Panc1 (cell line): ENCODE results near the gene WNT10A. TPM values are rescaled to one million over a fixed set of nuclear protein-coding genes. Genes with fewer than 3 reads are reported as not detected.

Experiments
- ATAC-seq: fragments of 200-7000 bp; cut with Tn5 transposase; 2 replicates; pipeline ENCODE4 v1.9.1; 2020; ENCODE audit warnings: mild to moderate bottlenecking, moderate library complexity
- BruUV-seq: library from RNA; stranded (reverse); fragments of 400-500 nt; replicated peaks from 2 replicates; lab custom pipeline; 2021; lab: Mats Ljungman, UMichigan
- CTCF ChIA-PET: fragments of 300-600 bp; sonication (Branson Sonifier 250); formaldehyde crosslinking; loops from one replicate; lab custom pipeline; 2022; ENCODE audit warnings: antibody characterized with exemption; lab: Charles Lee
- POLR2A ChIA-PET: fragments of 300-600 bp; sonication (Branson Sonifier 250); formaldehyde crosslinking; loops from one replicate; lab custom pipeline; 2022; ENCODE audit warnings: antibody characterized with exemption; lab: Charles Lee
- DNase-seq: peaks from one replicate; pipeline ENCODE4 v3.0.0-alpha.2; 2010; ENCODE audit warnings: low read depth, low spot score
- H3K27ac ChIP-seq: 2 replicates; pipeline ENCODE4 v1.5.1; 2011; ENCODE audit warnings: mild to moderate bottlenecking, low read length, inconsistent platforms
- H3K27me3 ChIP-seq: fragments of 200-500 bp; sonication (Bioruptor generic); 2 replicates; pipeline ENCODE4 v1.6.0; 2014; ENCODE audit warnings: low read length, inconsistent platforms; ENCODE audit not compliant: control insufficient read depth, insufficient read depth
- H3K36me3 ChIP-seq: fragments of 200-500 bp; sonication (Bioruptor generic); 2 replicates; pipeline ENCODE4 v1.5.1; 2014; ENCODE audit warnings: inconsistent platforms, mild to moderate bottlenecking, low read length, moderate library complexity; ENCODE audit not compliant: control insufficient read depth, insufficient read depth
- H3K4me1 ChIP-seq: 2 replicates; pipeline ENCODE4 v1.5.1; 2011; ENCODE audit warnings: inconsistent platforms, mild to moderate bottlenecking, low read length, moderate library complexity; ENCODE audit not compliant: control insufficient read depth, insufficient read depth
- H3K4me3 ChIP-seq, 2 experiments: 2 replicates each; pipeline ENCODE4 v1.5.1; 2011 to 2012; ENCODE audit warnings: low read depth in 2 of 2, low read length in 2 of 2, mild to moderate bottlenecking in 2 of 2, inconsistent platforms in 1 of 2, moderate library complexity in 1 of 2
- H3K9me3 ChIP-seq: fragments of 200-500 bp; sonication (Bioruptor generic); 2 replicates; pipeline ENCODE4 v1.5.1; 2014; ENCODE audit warnings: low read depth, mild to moderate bottlenecking, inconsistent platforms, low read length, moderate library complexity; ENCODE audit not compliant: control insufficient read depth, insufficient read depth
- POLR2AphosphoS5 ChIP-seq: IDR thresholded peaks from 2 replicates; pipeline ENCODE4 v1.6.1; 2012; ENCODE audit warnings: mild to moderate bottlenecking, low read depth, low read length, moderate library complexity
- SIN3A ChIP-seq: IDR thresholded peaks from 2 replicates; pipeline ENCODE4 v1.6.1; 2012; ENCODE audit warnings: low read depth, mild to moderate bottlenecking, low read length, moderate library complexity, borderline replicate concordance; ENCODE audit not compliant: insufficient read depth
- TCF7L2 ChIP-seq: IDR thresholded peaks from 2 replicates; pipeline ENCODE4 v1.6.1; 2011; ENCODE audit warnings: mild to moderate bottlenecking, low read depth, low read length, inconsistent platforms
- in situ Hi-C: cut with HindIII; loops from 2 replicates; pipeline ENCODE4 v1.10.0; 2016; ENCODE audit warnings: low sequenced_read_pairs, low pct_unique_long_range_greater_than_20kb
- intact Hi-C: fragments of 100-400 bp; cut with micrococcal nuclease; formaldehyde crosslinking; loops from one replicate; pipeline ENCODE4 v1.10.0; 2022; ENCODE audit not compliant: unreplicated experiment
- total RNA-seq: library from RNA; stranded (reverse); gene quantifications from one replicate; pipeline ENCODE4 v1.2.1, GENCODE V29; 2021; ENCODE audit not compliant: unreplicated experiment
- TF ChIP-seq, protein P1 (sequence below), 2 experiments: IDR thresholded peaks; 2 replicates each; pipeline ENCODE4 v1.6.1; 2011 to 2012; ENCODE audit warnings: low read depth in 2 of 2, control low read depth in 1 of 2, low read length in 1 of 2, mild to moderate bottlenecking in 1 of 2, moderate library complexity in 1 of 2; ENCODE audit not compliant: insufficient read depth in 1 of 2
- TF ChIP-seq, protein P2 (sequence below): fragments of 450-650 bp; IDR thresholded peaks from 2 replicates; pipeline ENCODE4 v1.5.1; 2017; ENCODE audit warnings: mild to moderate bottlenecking

Gene WNT10A
- total RNA-seq, 1 experiment from 2014 or later: 9.2 TPM

DNA sequence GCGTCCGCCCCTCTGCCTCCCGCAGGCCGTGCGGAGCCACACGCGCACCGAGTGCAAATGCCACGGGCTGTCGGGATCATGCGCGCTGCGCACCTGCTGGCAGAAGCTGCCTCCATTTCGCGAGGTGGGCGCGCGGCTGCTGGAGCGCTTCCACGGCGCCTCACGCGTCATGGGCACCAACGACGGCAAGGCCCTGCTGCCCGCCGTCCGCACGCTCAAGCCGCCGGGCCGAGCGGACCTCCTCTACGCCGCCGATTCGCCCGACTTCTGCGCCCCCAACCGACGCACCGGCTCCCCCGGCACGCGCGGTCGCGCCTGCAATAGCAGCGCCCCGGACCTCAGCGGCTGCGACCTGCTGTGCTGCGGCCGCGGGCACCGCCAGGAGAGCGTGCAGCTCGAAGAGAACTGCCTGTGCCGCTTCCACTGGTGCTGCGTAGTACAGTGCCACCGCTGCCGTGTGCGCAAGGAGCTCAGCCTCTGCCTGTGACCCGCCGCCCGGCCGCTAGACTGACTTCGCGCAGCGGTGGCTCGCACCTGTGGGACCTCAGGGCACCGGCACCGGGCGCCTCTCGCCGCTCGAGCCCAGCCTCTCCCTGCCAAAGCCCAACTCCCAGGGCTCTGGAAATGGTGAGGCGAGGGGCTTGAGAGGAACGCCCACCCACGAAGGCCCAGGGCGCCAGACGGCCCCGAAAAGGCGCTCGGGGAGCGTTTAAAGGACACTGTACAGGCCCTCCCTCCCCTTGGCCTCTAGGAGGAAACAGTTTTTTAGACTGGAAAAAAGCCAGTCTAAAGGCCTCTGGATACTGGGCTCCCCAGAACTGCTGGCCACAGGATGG, 7.1 kb upstream of the WNT10A start:
- Histone ChIP-seq H3K27ac (no peak overlapping the region), H3K9me3 (no peaks in the 10 kb centered on the region), H3K4me3 (no peak overlapping the region), H3K27me3 (no peaks in the 10 kb centered on the region), H3K36me3 (no peaks in the 10 kb centered on the region), H3K4me1 (peaks cover 5% of the 10 kb centered on the region)
- POLR2A ChIA-PET: no interaction called here
- DNase-seq: no peak
- TF ChIP-seq SIN3A (no peak), POLR2AphosphoS5 (no peak), TCF7L2 (no peak)
- TF ChIP-seq, protein P1, sequence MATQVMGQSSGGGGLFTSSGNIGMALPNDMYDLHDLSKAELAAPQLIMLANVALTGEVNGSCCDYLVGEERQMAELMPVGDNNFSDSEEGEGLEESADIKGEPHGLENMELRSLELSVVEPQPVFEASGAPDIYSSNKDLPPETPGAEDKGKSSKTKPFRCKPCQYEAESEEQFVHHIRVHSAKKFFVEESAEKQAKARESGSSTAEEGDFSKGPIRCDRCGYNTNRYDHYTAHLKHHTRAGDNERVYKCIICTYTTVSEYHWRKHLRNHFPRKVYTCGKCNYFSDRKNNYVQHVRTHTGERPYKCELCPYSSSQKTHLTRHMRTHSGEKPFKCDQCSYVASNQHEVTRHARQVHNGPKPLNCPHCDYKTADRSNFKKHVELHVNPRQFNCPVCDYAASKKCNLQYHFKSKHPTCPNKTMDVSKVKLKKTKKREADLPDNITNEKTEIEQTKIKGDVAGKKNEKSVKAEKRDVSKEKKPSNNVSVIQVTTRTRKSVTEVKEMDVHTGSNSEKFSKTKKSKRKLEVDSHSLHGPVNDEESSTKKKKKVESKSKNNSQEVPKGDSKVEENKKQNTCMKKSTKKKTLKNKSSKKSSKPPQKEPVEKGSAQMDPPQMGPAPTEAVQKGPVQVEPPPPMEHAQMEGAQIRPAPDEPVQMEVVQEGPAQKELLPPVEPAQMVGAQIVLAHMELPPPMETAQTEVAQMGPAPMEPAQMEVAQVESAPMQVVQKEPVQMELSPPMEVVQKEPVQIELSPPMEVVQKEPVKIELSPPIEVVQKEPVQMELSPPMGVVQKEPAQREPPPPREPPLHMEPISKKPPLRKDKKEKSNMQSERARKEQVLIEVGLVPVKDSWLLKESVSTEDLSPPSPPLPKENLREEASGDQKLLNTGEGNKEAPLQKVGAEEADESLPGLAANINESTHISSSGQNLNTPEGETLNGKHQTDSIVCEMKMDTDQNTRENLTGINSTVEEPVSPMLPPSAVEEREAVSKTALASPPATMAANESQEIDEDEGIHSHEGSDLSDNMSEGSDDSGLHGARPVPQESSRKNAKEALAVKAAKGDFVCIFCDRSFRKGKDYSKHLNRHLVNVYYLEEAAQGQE (IDR thresholded peaks at IDR 0.05; ENCODE audit: insufficient read depth in 1 of 2, low read depth in 2 of 2, low read length in 1 of 2): no peak
- TF ChIP-seq, protein P2, sequence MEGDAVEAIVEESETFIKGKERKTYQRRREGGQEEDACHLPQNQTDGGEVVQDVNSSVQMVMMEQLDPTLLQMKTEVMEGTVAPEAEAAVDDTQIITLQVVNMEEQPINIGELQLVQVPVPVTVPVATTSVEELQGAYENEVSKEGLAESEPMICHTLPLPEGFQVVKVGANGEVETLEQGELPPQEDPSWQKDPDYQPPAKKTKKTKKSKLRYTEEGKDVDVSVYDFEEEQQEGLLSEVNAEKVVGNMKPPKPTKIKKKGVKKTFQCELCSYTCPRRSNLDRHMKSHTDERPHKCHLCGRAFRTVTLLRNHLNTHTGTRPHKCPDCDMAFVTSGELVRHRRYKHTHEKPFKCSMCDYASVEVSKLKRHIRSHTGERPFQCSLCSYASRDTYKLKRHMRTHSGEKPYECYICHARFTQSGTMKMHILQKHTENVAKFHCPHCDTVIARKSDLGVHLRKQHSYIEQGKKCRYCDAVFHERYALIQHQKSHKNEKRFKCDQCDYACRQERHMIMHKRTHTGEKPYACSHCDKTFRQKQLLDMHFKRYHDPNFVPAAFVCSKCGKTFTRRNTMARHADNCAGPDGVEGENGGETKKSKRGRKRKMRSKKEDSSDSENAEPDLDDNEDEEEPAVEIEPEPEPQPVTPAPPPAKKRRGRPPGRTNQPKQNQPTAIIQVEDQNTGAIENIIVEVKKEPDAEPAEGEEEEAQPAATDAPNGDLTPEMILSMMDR: no peak
- intact Hi-C loops (no loop called here), in situ Hi-C loops (no loop called here)
- no TSS peak for BruUV-seq
- ATAC-seq: no peak
- CTCF ChIA-PET: interaction anchor here (0.7 to 6.0 kb wide), 3 partner anchors 24 to 92 kb away, joined by 3 to 102 read pairs (median 5); no protein-coding TSS in a partner anchor

DNA sequence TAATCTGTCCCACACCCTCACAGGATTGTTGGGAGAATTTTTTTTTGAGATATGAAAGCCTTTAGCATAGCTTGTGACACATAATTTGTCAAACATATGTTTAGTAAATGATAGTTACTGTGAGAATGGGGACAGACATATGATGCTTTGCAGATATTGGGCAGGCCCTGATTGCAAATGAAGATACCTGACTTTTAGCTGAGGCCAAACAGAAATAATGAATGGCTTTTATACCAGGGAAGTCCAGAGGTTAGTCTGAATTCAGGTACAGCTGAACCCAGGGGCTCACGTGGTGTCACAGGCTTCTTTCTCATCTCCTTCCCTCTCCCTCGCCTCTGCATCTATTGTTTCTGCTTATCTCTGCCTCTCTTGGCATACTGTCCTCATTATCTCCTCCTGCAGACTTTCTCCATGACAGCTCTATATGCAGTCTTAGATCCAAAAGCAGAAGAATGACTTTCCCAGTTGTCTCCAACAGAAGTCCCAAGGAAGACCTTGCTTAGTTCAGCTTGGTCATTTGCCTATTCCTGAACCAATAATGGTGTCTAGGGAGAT, 4.9 kb upstream of the WNT10A start:
- no peaks in the 10 kb centered on the region for H3K36me3 ChIP-seq
- CTCF ChIA-PET: interaction anchor here (0.7 to 6.0 kb wide), 9 partner anchors 9 to 228 kb away, joined by 3 to 102 read pairs (median 5); partner anchors contain the start of gene CDK5R2
- no peaks in the 10 kb centered on the region for H3K9me3 ChIP-seq
- intact Hi-C loops (loop anchor here (1.0 kb wide), 1 partner anchor 23 kb away; no protein-coding TSS in a partner anchor), in situ Hi-C loops (no loop called here)
- H3K4me1 ChIP-seq: peaks cover 15% of the 10 kb centered on the region
- no peaks in the 10 kb centered on the region for H3K27me3 ChIP-seq
- H3K27ac ChIP-seq: no peak overlapping the region
- ATAC-seq (no peak), DNase-seq (no peak)
- TF ChIP-seq, protein P1 (IDR thresholded peaks at IDR 0.05; ENCODE audit: insufficient read depth in 1 of 2, low read depth in 2 of 2, low read length in 1 of 2): no peak
- TF ChIP-seq SIN3A (no peak), TCF7L2 (no peak)
- POLR2A ChIA-PET: interaction anchor here (1.3 kb wide), 1 partner anchor 22 kb away, joined by 5 read pairs; no protein-coding TSS in a partner anchor
- no peak overlapping the region for H3K4me3 ChIP-seq
- no TSS peak for BruUV-seq
